GM18505 (cell line): ENCODE results near the gene FMN2.

Experiments used
- ATAC-seq: cut with Tn5 transposase; IDR thresholded peaks from one replicate; pipeline ENCODE4 v1.9.1; 2021; ENCODE audit not compliant: unreplicated experiment
- POLR2A ChIP-seq: IDR thresholded peaks from 4 replicates; pipeline ENCODE4 v1.6.1; 2011; ENCODE audit warnings: borderline replicate concordance; ENCODE audit not compliant: insufficient read depth, insufficient read length; ENCODE audit errors: extremely low read depth

FMN2 gene

GRCh38 chr1:240465531-240465940 lies 373.9 kb downstream of the FMN2 start:
- ATAC-seq, result no peak

GRCh38 chr1:240466509-240466908 lies 374.8 kb downstream of the FMN2 start:
- no peak for TF ChIP-seq POLR2A
- ATAC-seq, result no peak

More at GRCh38 chr1:240465531-240465940, 373.9 kb downstream of the FMN2 start:
- no peak for TF ChIP-seq POLR2A

DNA sequence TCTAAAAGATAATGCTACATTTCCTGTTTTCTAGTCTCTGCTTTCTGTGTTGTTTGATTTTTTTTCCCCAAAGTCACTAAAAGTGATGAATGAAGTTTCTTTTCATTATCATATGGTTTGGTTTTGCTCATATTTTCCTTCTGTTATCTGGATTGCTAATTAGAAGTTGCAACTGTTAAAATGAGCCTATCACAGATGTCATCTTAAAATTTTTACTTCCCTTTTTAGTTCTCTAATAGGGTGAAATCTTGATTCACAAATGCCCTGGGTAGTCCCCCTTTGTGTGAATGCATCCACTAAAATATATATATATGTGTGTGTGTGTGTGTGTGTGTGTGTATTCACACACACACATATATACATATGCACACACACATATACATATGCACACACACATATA lies 376.2 kb downstream of the FMN2 start:
- ATAC-seq, result no peak
- no peak for TF ChIP-seq POLR2A

DNA sequence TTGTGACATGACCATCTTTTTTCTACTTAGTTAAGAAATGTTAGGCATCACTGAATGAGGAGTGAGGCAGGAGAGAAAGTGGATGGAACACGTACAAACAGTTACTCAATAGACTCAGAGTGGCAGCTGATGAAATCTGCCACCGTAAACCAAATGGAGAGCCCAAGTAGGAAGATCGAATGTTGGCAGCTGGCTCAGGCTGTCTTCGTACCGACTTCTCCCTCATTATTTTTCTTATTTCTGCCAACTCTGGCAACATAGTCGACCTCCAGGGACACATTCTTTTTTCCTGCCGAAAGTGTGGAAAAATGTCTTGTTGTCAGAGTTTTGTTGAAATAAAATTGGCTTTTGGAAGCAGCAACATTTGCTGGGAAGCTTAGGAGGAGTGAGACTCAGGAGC lies 377.0 kb downstream of the FMN2 start:
- TF ChIP-seq POLR2A, result no peak
- ATAC-seq, result no peak

DNA sequence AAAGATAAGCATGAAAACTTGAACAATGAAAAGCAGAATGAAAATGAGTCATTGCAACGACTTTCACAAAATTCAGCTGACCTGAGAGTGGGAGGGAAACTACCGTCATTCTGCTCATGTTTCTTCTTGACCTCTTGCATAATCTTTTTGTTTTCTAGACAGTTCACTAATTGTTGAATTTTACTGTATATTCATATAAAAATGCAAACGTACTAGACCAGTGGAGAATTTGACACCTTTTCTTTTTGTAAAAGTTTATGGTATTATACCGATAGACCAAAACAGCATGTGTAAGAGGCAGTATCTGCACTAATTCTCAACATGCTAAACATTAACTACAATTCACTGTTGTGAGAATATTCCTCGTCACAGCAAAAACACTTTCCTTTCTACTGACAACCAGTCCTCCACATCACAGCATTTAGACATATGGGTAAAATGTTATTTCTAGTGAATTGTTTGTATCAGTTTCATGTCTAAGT lies 382.5 kb downstream of the FMN2 start:
- ATAC-seq, result no peak
- no peak for TF ChIP-seq POLR2A

- ATAC-seq, result no peak
Measured at GRCh38 chr1:240475832-240476231, 384.1 kb downstream of the FMN2 start.

GRCh38 chr1:240478536-240478935 lies 386.9 kb downstream of the FMN2 start:
- TF ChIP-seq POLR2A, result no peak
- no peak for ATAC-seq

More at GRCh38 chr1:240475832-240476231, 384.1 kb downstream of the FMN2 start:
- no peak for TF ChIP-seq POLR2A

- no peak for TF ChIP-seq POLR2A
- no peak for ATAC-seq
Measured at GRCh38 chr1:240484804-240485443, 393.2 kb downstream of the FMN2 start.

GRCh38 chr1:240486611-240487010 lies 394.9 kb downstream of the FMN2 start:
- TF ChIP-seq POLR2A, result no peak

GRCh38 chr1:240487493-240487892 lies 395.8 kb downstream of the FMN2 start:
- TF ChIP-seq POLR2A, result no peak
- ATAC-seq, result no peak

More at GRCh38 chr1:240486611-240487010, 394.9 kb downstream of the FMN2 start:
- ATAC-seq, result no peak

GRCh38 chr1:240491156-240491555 lies 399.5 kb downstream of the FMN2 start:
- no peak for TF ChIP-seq POLR2A
- no peak for ATAC-seq

- no peak for ATAC-seq
- TF ChIP-seq POLR2A, result no peak
Measured at GRCh38 chr1:240491796-240492195, 400.1 kb downstream of the FMN2 start.

DNA sequence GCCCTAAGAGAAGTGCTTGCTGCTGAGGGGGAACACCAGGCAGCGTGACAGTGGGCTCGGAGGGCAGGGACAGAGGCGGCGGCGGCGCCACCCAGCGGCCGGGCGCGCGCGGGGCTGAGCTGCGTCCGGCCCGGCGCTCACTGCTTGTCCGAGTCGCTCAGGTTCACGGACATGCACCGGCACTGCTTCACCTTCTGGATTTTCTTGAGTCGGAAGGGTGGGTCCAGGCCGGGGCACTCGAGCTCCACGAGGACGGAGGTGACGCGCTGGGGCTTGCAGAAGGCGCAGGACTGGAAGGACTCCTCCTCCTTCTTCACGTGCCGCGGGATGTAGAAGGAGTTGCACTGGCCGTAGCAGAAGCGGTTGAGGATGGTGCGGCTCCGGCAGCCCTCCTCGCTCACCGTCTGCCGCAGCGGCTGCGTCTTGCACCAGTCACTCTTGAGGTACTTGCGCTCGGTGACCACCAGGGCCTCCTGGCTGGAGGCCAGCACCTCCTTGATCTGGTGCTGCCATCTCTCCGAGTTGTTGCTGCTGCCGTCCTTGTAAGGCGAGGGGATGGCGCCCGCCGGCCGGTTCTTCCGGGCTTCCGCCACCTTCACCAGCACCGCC lies 401.3 kb downstream of the FMN2 start:
- TF ChIP-seq POLR2A, result no peak
- no peak for ATAC-seq

DNA sequence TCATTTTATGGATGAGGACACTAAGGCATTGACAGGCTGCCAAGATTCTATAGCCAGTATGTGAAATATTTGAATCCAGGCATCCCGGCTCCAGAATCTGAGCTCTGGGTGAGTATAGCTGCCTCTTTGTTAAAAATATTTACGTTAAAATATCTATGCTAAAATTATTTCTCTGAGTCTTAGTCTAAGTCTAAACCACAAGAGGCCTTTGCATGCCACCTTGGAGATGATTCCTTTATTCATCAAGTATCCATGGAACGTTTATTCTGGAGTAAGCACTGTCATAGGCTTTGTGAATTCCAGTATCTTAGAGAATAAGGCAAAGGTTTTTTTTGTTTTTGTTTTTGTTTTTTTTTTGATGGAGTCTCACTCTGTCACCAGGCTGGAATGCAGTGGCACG lies 403.9 kb downstream of the FMN2 start:
- no peak for TF ChIP-seq POLR2A
- ATAC-seq, result no peak
